ENCODE results near the gene BRAT1. TPM values are rescaled to one million over a fixed set of nuclear protein-coding genes. Genes with fewer than 3 reads are reported as not detected.
"Not testable (repeated sequence)": the region's sequence is repeated elsewhere in the genome, so short reads cannot be mapped to it uniquely, and the experiment has no call there.

The BRAT1 gene
- total and polyA plus RNA-seq, 11 donors = 10.9 to 27.8 (median 14.9) TPM

- WGBS, 4 donors = 92 to 94% (median 93%) methylated on average over 14 to 32 of the region's 32 CpGs
- Histone ChIP-seq H3K9me3 (no peaks in the 10 kb centered on the region), H3K27me3 (no peaks in the 10 kb centered on the region), H3K4me3 (no peak overlapping the region), H3K27ac (no peak overlapping the region), H3K36me3 (peaks cover 0 to 66% (median 59%) of the 10 kb centered on the region in 9 donors), H3K4me1 (no peaks in the 10 kb centered on the region)
- ATAC-seq (peak in 1 of 4 donors; percentile 3), DNase-seq (peak in 3 of 5 donors; percentile 8 to 64 (median 18))
- intact Hi-C loops (cut with DNase I) = no loop called here
- TF ChIP-seq, protein P1, sequence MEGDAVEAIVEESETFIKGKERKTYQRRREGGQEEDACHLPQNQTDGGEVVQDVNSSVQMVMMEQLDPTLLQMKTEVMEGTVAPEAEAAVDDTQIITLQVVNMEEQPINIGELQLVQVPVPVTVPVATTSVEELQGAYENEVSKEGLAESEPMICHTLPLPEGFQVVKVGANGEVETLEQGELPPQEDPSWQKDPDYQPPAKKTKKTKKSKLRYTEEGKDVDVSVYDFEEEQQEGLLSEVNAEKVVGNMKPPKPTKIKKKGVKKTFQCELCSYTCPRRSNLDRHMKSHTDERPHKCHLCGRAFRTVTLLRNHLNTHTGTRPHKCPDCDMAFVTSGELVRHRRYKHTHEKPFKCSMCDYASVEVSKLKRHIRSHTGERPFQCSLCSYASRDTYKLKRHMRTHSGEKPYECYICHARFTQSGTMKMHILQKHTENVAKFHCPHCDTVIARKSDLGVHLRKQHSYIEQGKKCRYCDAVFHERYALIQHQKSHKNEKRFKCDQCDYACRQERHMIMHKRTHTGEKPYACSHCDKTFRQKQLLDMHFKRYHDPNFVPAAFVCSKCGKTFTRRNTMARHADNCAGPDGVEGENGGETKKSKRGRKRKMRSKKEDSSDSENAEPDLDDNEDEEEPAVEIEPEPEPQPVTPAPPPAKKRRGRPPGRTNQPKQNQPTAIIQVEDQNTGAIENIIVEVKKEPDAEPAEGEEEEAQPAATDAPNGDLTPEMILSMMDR (IDR thresholded peaks at IDR 0.05) = no peak
- no peak for TF ChIP-seq POLR2A (IDR thresholded peaks at IDR 0.05)
These were observed 16.1 kb downstream of the BRAT1 start for GRCh38 chr7:2539031-2539911.

- no peak for TF ChIP-seq POLR2A (IDR thresholded peaks at IDR 0.05)
- TF ChIP-seq, protein P1 (IDR thresholded peaks at IDR 0.05) = no peak
- no peak overlapping the region for H3K4me3 ChIP-seq
- no peaks in the 10 kb centered on the region for H3K27me3 ChIP-seq
- 83 to 91% (median 90%) methylated on average over 13 to 47 of the region's 47 CpGs for WGBS, 4 donors
- intact Hi-C loops (cut with DNase I) = no loop called here
- DNase-seq = peak in 3 of 5 donors; percentile 10 to 59 (median 20)
- ATAC-seq = peak in 2 of 4 donors; percentile 8 to 9
- H3K27ac ChIP-seq = no peak overlapping the region
- no peaks in the 10 kb centered on the region for H3K9me3 ChIP-seq
- H3K4me1 ChIP-seq = no peaks in the 10 kb centered on the region
- H3K36me3 ChIP-seq = peaks cover 0 to 57% (median 49%) of the 10 kb centered on the region in 9 donors
These were observed 17.1 kb downstream of the BRAT1 start for GRCh38 chr7:2537981-2538851.

GRCh38 chr7:2535872-2536627, 19.3 kb downstream of the BRAT1 start:
- DNase-seq = peak in 3 of 5 donors; percentile 9 to 52 (median 20)

DNA sequence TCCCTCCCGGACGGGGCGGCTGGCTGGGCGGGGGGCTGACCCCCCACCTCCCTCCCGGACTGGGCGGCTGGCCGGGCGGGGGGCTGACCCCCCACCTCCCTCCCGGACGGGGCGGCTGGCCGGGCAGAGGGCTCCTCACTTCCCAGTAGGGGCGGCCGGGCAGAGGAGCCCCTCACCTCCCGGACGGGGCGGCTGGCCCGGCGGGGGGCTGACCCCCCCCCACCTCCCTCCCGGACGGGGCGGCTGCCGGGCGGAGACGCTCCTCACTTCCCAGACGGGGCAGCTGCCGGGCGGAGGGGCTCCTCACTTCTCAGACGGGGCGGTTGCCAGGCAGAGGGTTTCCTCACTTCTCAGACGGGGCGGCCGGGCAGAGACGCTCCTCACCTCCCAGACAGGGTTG, 21.1 kb downstream of the BRAT1 start:
- H3K9me3 ChIP-seq; H3K27me3 ChIP-seq; H3K27ac ChIP-seq; DNase-seq; intact Hi-C loops (cut with DNase I); ATAC-seq; H3K4me3 ChIP-seq: not testable (repeated sequence)
- 92 to 93% methylated on average over 18 to 27 of the region's 34 CpGs; no CpG with 5 or more reads in 2 of the 4 donors for WGBS, 4 donors
- peaks cover 0 to 25% (median 18%) of the 10 kb centered on the region in 12 donors for H3K4me1 ChIP-seq
- peaks cover 0 to 18% (median 15%) of the 10 kb centered on the region in 9 donors for H3K36me3 ChIP-seq

More at GRCh38 chr7:2535872-2536627, 19.3 kb downstream of the BRAT1 start:
- H3K9me3 ChIP-seq; intact Hi-C loops (cut with DNase I); H3K27me3 ChIP-seq; H3K4me3 ChIP-seq; H3K4me1 ChIP-seq; H3K27ac ChIP-seq: not testable (repeated sequence)
- ATAC-seq = peak in 1 of 4 donors; percentile 6
- H3K36me3 ChIP-seq = peaks cover 0 to 35% (median 29%) of the 10 kb centered on the region in 9 donors
- WGBS, 4 donors = 67 to 80% (median 76%) methylated on average over 2 to 19 of the region's 19 CpGs

DNA sequence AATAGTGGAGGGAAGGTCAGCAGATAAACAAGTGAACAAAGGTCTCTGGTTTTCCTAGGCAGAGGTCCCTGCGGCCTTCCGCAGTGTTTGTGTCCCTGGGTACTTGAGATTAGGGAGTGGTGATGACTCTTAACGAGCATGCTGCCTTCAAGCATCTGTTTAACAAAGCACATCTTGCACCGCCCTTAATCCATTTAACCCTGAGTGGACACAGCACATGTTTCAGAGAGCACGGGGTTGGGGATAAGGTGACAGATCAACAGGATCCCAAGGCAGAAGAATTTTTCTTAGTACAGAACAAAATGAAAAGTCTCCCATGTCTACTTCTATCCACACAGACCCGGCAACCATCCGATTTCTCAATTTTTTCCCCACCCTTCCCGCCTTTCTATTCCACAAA, 21.8 kb downstream of the BRAT1 start:
- Histone ChIP-seq H3K4me1 (peaks cover 0 to 31% (median 19%) of the 10 kb centered on the region in 12 donors), H3K36me3 (peaks cover 0 to 16% (median 10%) of the 10 kb centered on the region in 9 donors)
- H3K27ac ChIP-seq; H3K4me3 ChIP-seq; ATAC-seq; DNase-seq; intact Hi-C loops (cut with DNase I); H3K9me3 ChIP-seq; H3K27me3 ChIP-seq: not testable (repeated sequence)
- WGBS, 4 donors = 36 to 57% (median 53%) methylated on average over 3 to 5 of the region's 8 CpGs

GRCh38 chr7:2532816-2533215, 22.5 kb downstream of the BRAT1 start:
- Histone ChIP-seq H3K4me1 (peaks cover 0 to 37% (median 23%) of the 10 kb centered on the region in 12 donors), H3K36me3 (peaks cover 0 to 12% (median 7%) of the 10 kb centered on the region in 9 donors)
- intact Hi-C loops (cut with DNase I); H3K27ac ChIP-seq; ATAC-seq; H3K9me3 ChIP-seq; H3K27me3 ChIP-seq; H3K4me3 ChIP-seq: not testable (repeated sequence)
- DNase-seq = peak in 2 of 5 donors; percentile 9 to 24
- WGBS, 4 donors = 92 to 93% methylated on average over 5 to 7 of the region's 8 CpGs; no CpG with 5 or more reads in 2 of the 4 donors

DNA sequence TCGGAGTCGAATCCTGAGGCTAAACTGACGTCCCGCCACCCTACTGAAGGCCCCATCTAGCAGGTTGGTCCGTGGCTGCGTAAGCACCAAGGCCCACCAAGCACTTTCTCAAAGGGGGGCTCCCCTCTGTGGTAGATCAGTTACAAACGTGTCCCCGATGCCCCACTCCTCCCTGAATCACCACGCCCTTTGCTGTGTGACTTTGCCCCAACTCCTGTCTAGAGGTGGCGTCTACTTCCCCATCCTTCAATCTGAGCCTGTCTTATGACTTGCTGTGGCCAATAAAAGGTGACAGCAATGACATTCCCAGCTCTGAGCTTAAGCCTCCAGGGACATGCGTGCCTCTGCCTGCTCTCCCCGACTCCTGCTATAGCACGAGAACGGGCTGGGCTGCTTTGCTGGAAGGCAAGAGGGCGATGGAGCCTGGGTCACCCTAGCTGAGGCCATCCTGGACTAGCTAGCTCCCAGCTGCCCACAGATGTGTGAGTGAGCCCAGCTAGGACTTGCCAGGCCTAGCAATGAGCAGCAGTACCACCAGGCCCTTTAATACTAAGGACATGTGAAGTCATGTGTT, 23.0 kb downstream of the BRAT1 start:
- H3K4me3 ChIP-seq; H3K27me3 ChIP-seq; H3K27ac ChIP-seq; H3K9me3 ChIP-seq; intact Hi-C loops (cut with DNase I); ATAC-seq: not testable (repeated sequence)
- DNase-seq = peak in 4 of 5 donors; percentile 0 to 40 (median 16)
- peaks cover 0 to 42% (median 26%) of the 10 kb centered on the region in 12 donors for H3K4me1 ChIP-seq
- H3K36me3 ChIP-seq = peaks cover 0 to 12% (median 9%) of the 10 kb centered on the region in 9 donors
- WGBS, 4 donors = 65 to 82% (median 79%) methylated on average over 9 to 14 of the region's 15 CpGs
